Measurements from ENCODE around the gene MCCC1. TPM values are rescaled to one million over a fixed set of nuclear protein-coding genes. Genes with fewer than 3 reads are reported as not detected.

MCCC1 gene
- total and polyA plus RNA-seq, 2 of the 13 experiments (the other 11 are each of a cell fraction or from before 2014, with no cell fraction given), result 11.7 to 30.1 TPM

DNA sequence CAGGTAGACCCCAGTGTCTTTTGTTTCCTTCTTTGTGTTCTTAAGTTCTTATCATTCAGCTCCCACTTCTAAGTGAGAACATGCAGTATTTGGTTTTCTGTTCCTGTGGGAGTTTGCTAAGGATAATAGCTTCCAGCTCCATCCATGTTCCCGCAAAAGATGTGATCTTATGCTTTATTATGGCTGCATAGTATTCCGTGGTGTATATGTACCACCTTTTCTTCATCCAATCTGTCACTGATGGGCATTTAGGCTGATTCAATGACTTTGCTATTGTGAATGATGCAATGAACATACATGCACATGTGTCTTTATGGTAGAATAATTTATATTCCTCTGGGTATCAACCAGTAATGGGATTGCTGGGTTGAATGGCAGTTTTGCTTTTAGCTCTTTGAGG lies 24.4 kb downstream of the MCCC1 start:
- H2AFZ ChIP-seq (ENCODE audit: low read length), result no peak overlapping the region
- peaks cover 0 to 5% of the 10 kb centered on the region in 2 experiments; a peak in 3 of 5 replicates for H3K36me3 ChIP-seq (replicated peaks in 1 of 2; ENCODE audit: control insufficient read depth in 1 of 2, insufficient read depth in 2 of 2, low read length in 2 of 2)
- H3K4me2 ChIP-seq (ENCODE audit: low read depth, low read length), result no peak overlapping the region
- WGBS (ENCODE audit: low lambda C conversion rate), result 98% methylated on average over 2 of the region's 2 CpGs
- no peaks in the 10 kb centered on the region for H3K4me1 ChIP-seq (ENCODE audit: insufficient read depth, low read length)
- ATAC-seq, result no peak
- no peak for TF ChIP-seq ZNF598 (CRISPR knock-in tag; IDR thresholded peaks at IDR 0.05; ENCODE audit: borderline replicate concordance)
- H4K20me1 ChIP-seq (ENCODE audit: insufficient read depth, low read length), result no peaks in the 10 kb centered on the region
- no peak for DNase-seq (ENCODE audit: low spot score)
- no peak for FAIRE-seq
- H3K79me2 ChIP-seq (ENCODE audit: insufficient read depth, low read length), result no peaks in the 10 kb centered on the region
- H3K4me3 ChIP-seq (replicated peaks in 1 of 3; ENCODE audit: insufficient read depth in 1 of 3, low read depth in 2 of 3, low read length in 3 of 3), result no peak overlapping the region
- no peak overlapping the region for H3K27ac ChIP-seq (ENCODE audit: extremely low read length, insufficient read depth, low read length)
- BruUV-seq (replicated peaks), result no TSS peak
- no peaks in the 10 kb centered on the region for H3K27me3 ChIP-seq (ENCODE audit: control insufficient read depth in 1 of 2, insufficient read depth in 2 of 2, low read length in 2 of 2)
- no peak overlapping the region for H3K9ac ChIP-seq (ENCODE audit: insufficient read depth, low read depth, low read length)
- H3K9me3 ChIP-seq (ENCODE audit: low read length), result no peaks in the 10 kb centered on the region
- in situ Hi-C loops (cut with HindIII; ENCODE audit: extremely low pct_ligation_motif_present, low pct_unique_long_range_greater_than_20kb) (no loop called here), intact Hi-C loops (cut with micrococcal nuclease; ENCODE audit: unreplicated experiment) (no loop called here)
- ChIA-PET CTCF (ENCODE audit: low intra/inter-chr PET ratio, low total read pairs) (no interaction called here), POLR2A (no interaction called here)

- FAIRE-seq, result no peak
- WGBS (ENCODE audit: low lambda C conversion rate), result 96% methylated on average over 3 of the region's 3 CpGs
- no peak overlapping the region for H3K4me3 ChIP-seq (replicated peaks in 1 of 3; ENCODE audit: insufficient read depth in 1 of 3, low read depth in 2 of 3, low read length in 3 of 3)
- H2AFZ ChIP-seq (ENCODE audit: low read length), result no peak overlapping the region
- H3K9me3 ChIP-seq (ENCODE audit: low read length), result no peaks in the 10 kb centered on the region
- H3K79me2 ChIP-seq (ENCODE audit: insufficient read depth, low read length), result no peaks in the 10 kb centered on the region
- no peaks in the 10 kb centered on the region for H4K20me1 ChIP-seq (ENCODE audit: insufficient read depth, low read length)
- no peak overlapping the region for H3K4me2 ChIP-seq (ENCODE audit: low read depth, low read length)
- no peak for DNase-seq (ENCODE audit: low spot score)
- H3K27me3 ChIP-seq (ENCODE audit: control insufficient read depth in 1 of 2, insufficient read depth in 2 of 2, low read length in 2 of 2), result no peaks in the 10 kb centered on the region
- ATAC-seq, result no peak
- no peak overlapping the region for H3K9ac ChIP-seq (ENCODE audit: insufficient read depth, low read depth, low read length)
- BruUV-seq (replicated peaks), result no TSS peak
- intact Hi-C loops (cut with micrococcal nuclease; ENCODE audit: unreplicated experiment), result no loop called here
- H3K4me1 ChIP-seq (ENCODE audit: insufficient read depth, low read length), result no peaks in the 10 kb centered on the region
- ChIA-PET CTCF (ENCODE audit: low intra/inter-chr PET ratio, low total read pairs) (no interaction called here), POLR2A (no interaction called here)
- in situ Hi-C loops (cut with HindIII; ENCODE audit: extremely low pct_ligation_motif_present, low pct_unique_long_range_greater_than_20kb), result no loop called here
- H3K27ac ChIP-seq (ENCODE audit: extremely low read length, insufficient read depth, low read length), result no peak overlapping the region
- peaks cover 1 to 7% of the 10 kb centered on the region in 2 experiments; a peak in 4 of 5 replicates for H3K36me3 ChIP-seq (replicated peaks in 1 of 2; ENCODE audit: control insufficient read depth in 1 of 2, insufficient read depth in 2 of 2, low read length in 2 of 2)
- no peak for TF ChIP-seq ZNF646 (CRISPR knock-in tag; IDR thresholded peaks at IDR 0.05)
- no peak for TF ChIP-seq ZNF770 (CRISPR knock-in tag; IDR thresholded peaks at IDR 0.05)
- TF ChIP-seq, protein P1, sequence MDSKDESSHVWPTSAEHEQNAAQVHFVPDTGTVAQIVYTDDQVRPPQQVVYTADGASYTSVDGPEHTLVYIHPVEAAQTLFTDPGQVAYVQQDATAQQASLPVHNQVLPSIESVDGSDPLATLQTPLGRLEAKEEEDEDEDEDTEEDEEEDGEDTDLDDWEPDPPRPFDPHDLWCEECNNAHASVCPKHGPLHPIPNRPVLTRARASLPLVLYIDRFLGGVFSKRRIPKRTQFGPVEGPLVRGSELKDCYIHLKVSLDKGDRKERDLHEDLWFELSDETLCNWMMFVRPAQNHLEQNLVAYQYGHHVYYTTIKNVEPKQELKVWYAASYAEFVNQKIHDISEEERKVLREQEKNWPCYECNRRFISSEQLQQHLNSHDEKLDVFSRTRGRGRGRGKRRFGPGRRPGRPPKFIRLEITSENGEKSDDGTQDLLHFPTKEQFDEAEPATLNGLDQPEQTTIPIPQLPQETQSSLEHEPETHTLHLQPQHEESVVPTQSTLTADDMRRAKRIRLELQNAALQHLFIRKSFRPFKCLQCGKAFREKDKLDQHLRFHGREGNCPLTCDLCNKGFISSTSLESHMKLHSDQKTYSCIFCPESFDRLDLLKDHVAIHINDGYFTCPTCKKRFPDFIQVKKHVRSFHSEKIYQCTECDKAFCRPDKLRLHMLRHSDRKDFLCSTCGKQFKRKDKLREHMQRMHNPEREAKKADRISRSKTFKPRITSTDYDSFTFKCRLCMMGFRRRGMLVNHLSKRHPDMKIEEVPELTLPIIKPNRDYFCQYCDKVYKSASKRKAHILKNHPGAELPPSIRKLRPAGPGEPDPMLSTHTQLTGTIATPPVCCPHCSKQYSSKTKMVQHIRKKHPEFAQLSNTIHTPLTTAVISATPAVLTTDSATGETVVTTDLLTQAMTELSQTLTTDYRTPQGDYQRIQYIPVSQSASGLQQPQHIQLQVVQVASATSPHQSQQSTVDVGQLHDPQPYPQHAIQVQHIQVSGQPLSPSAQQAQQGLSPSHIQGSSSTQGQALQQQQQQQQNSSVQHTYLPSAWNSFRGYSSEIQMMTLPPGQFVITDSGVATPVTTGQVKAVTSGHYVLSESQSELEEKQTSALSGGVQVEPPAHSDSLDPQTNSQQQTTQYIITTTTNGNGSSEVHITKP (CRISPR knock-in tag; IDR thresholded peaks at IDR 0.05; ENCODE audit: low read depth), result no peak
- no peak for TF ChIP-seq ZFYVE20 (CRISPR knock-in tag; IDR thresholded peaks at IDR 0.05; ENCODE audit: borderline replicate concordance, low read depth)
Measured at GRCh38 chr3:183074261-183074660, 25.0 kb downstream of the MCCC1 start.

Measured in HepG2 (cell line).